Panc1 (cell line): ENCODE results near the gene TCF15. TPM values are rescaled to one million over a fixed set of nuclear protein-coding genes. Genes with fewer than 3 reads are reported as not detected.
A peak's percentile ranks its signal among the peaks of the same experiment; 100 is the strongest.

ENCODE experiments used
- ATAC-seq: fragments of 200-7000 bp; cut with Tn5 transposase; 2 replicates; pipeline ENCODE4 v1.9.1; 2020; ENCODE audit warnings: mild to moderate bottlenecking, moderate library complexity
- BruUV-seq: library from RNA; stranded (reverse); fragments of 400-500 nt; replicated peaks from 2 replicates; lab custom pipeline; 2021; lab: Mats Ljungman, UMichigan
- CTCF ChIA-PET: fragments of 300-600 bp; sonication (Branson Sonifier 250); formaldehyde crosslinking; loops from one replicate; lab custom pipeline; 2022; ENCODE audit warnings: antibody characterized with exemption; lab: Charles Lee
- POLR2A ChIA-PET: fragments of 300-600 bp; sonication (Branson Sonifier 250); formaldehyde crosslinking; loops from one replicate; lab custom pipeline; 2022; ENCODE audit warnings: antibody characterized with exemption; lab: Charles Lee
- DNase-seq: peaks from one replicate; pipeline ENCODE4 v3.0.0-alpha.2; 2010; ENCODE audit warnings: low read depth, low spot score
- H3K27ac ChIP-seq: 2 replicates; pipeline ENCODE4 v1.5.1; 2011; ENCODE audit warnings: mild to moderate bottlenecking, low read length, inconsistent platforms
- H3K27me3 ChIP-seq: fragments of 200-500 bp; sonication (Bioruptor generic); 2 replicates; pipeline ENCODE4 v1.6.0; 2014; ENCODE audit warnings: low read length, inconsistent platforms; ENCODE audit not compliant: control insufficient read depth, insufficient read depth
- H3K36me3 ChIP-seq: fragments of 200-500 bp; sonication (Bioruptor generic); 2 replicates; pipeline ENCODE4 v1.5.1; 2014; ENCODE audit warnings: inconsistent platforms, mild to moderate bottlenecking, low read length, moderate library complexity; ENCODE audit not compliant: control insufficient read depth, insufficient read depth
- H3K4me1 ChIP-seq: 2 replicates; pipeline ENCODE4 v1.5.1; 2011; ENCODE audit warnings: inconsistent platforms, mild to moderate bottlenecking, low read length, moderate library complexity; ENCODE audit not compliant: control insufficient read depth, insufficient read depth
- H3K4me3 ChIP-seq, 2 experiments: 2 replicates each; pipeline ENCODE4 v1.5.1; 2011 to 2012; ENCODE audit warnings: low read depth in 2 of 2, low read length in 2 of 2, mild to moderate bottlenecking in 2 of 2, inconsistent platforms in 1 of 2, moderate library complexity in 1 of 2
- H3K9me3 ChIP-seq: fragments of 200-500 bp; sonication (Bioruptor generic); 2 replicates; pipeline ENCODE4 v1.5.1; 2014; ENCODE audit warnings: low read depth, mild to moderate bottlenecking, inconsistent platforms, low read length, moderate library complexity; ENCODE audit not compliant: control insufficient read depth, insufficient read depth
- CTCF ChIP-seq: fragments of 450-650 bp; IDR thresholded peaks from 2 replicates; pipeline ENCODE4 v1.5.1; 2017; ENCODE audit warnings: mild to moderate bottlenecking
- POLR2AphosphoS5 ChIP-seq: IDR thresholded peaks from 2 replicates; pipeline ENCODE4 v1.6.1; 2012; ENCODE audit warnings: mild to moderate bottlenecking, low read depth, low read length, moderate library complexity
- SIN3A ChIP-seq: IDR thresholded peaks from 2 replicates; pipeline ENCODE4 v1.6.1; 2012; ENCODE audit warnings: low read depth, mild to moderate bottlenecking, low read length, moderate library complexity, borderline replicate concordance; ENCODE audit not compliant: insufficient read depth
- TCF7L2 ChIP-seq: IDR thresholded peaks from 2 replicates; pipeline ENCODE4 v1.6.1; 2011; ENCODE audit warnings: mild to moderate bottlenecking, low read depth, low read length, inconsistent platforms
- in situ Hi-C: cut with HindIII; loops from 2 replicates; pipeline ENCODE4 v1.10.0; 2016; ENCODE audit warnings: low sequenced_read_pairs, low pct_unique_long_range_greater_than_20kb
- intact Hi-C: fragments of 100-400 bp; cut with micrococcal nuclease; formaldehyde crosslinking; loops from one replicate; pipeline ENCODE4 v1.10.0; 2022; ENCODE audit not compliant: unreplicated experiment
- total RNA-seq: library from RNA; stranded (reverse); gene quantifications from one replicate; pipeline ENCODE4 v1.2.1, GENCODE V29; 2021; ENCODE audit not compliant: unreplicated experiment
- TF ChIP-seq, protein P1 (sequence below), 2 experiments: IDR thresholded peaks; 2 replicates each; pipeline ENCODE4 v1.6.1; 2011 to 2012; ENCODE audit warnings: low read depth in 2 of 2, control low read depth in 1 of 2, low read length in 1 of 2, mild to moderate bottlenecking in 1 of 2, moderate library complexity in 1 of 2; ENCODE audit not compliant: insufficient read depth in 1 of 2

Gene TCF15
- total RNA-seq, 1 experiment from 2014 or later: not detected

- intact Hi-C loops: loop anchor here (2.0 kb wide), 1 partner anchor 85 kb away; no protein-coding TSS in a partner anchor
- CTCF ChIA-PET: interaction anchor here (0.5 to 3.0 kb wide), 12 partner anchors 10 to 298 kb away, joined by 3 to 20 read pairs (median 3); no protein-coding TSS in a partner anchor
- DNase-seq (peak; percentile 62), ATAC-seq (peak; percentile 88)
- POLR2A ChIA-PET: interaction anchor here (0.5 to 0.6 kb wide), 3 partner anchors 33 to 55 kb away, joined by 3 to 4 read pairs (median 3); no protein-coding TSS in a partner anchor
- peaks cover 3% of the 10 kb centered on the region; the same call in 1 of the 2 replicates for H3K36me3 ChIP-seq
- in situ Hi-C loops: no loop called here
- H3K27ac ChIP-seq: no peak overlapping the region
- H3K9me3 ChIP-seq: peaks cover 5% of the 10 kb centered on the region; the same call in 1 of the 2 replicates
- TF ChIP-seq SIN3A: no peak
- TF ChIP-seq, protein P1, sequence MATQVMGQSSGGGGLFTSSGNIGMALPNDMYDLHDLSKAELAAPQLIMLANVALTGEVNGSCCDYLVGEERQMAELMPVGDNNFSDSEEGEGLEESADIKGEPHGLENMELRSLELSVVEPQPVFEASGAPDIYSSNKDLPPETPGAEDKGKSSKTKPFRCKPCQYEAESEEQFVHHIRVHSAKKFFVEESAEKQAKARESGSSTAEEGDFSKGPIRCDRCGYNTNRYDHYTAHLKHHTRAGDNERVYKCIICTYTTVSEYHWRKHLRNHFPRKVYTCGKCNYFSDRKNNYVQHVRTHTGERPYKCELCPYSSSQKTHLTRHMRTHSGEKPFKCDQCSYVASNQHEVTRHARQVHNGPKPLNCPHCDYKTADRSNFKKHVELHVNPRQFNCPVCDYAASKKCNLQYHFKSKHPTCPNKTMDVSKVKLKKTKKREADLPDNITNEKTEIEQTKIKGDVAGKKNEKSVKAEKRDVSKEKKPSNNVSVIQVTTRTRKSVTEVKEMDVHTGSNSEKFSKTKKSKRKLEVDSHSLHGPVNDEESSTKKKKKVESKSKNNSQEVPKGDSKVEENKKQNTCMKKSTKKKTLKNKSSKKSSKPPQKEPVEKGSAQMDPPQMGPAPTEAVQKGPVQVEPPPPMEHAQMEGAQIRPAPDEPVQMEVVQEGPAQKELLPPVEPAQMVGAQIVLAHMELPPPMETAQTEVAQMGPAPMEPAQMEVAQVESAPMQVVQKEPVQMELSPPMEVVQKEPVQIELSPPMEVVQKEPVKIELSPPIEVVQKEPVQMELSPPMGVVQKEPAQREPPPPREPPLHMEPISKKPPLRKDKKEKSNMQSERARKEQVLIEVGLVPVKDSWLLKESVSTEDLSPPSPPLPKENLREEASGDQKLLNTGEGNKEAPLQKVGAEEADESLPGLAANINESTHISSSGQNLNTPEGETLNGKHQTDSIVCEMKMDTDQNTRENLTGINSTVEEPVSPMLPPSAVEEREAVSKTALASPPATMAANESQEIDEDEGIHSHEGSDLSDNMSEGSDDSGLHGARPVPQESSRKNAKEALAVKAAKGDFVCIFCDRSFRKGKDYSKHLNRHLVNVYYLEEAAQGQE (IDR thresholded peaks at IDR 0.05; ENCODE audit: insufficient read depth in 1 of 2, low read depth in 2 of 2, low read length in 1 of 2): no peak
- peak; percentile 98 for TF ChIP-seq CTCF
- no peak; the same call in 1 of the 2 replicates for TF ChIP-seq POLR2AphosphoS5
- H3K27me3 ChIP-seq: no peaks in the 10 kb centered on the region
- no peak overlapping the region for H3K4me3 ChIP-seq
- BruUV-seq: no TSS peak
- H3K4me1 ChIP-seq: peaks cover 9% of the 10 kb centered on the region
Observed at GRCh38 chr20:645318-646106, 35.4 kb upstream of the TCF15 start.

- POLR2A ChIA-PET: no interaction called here
Observed at GRCh38 chr20:644692-645317, 34.7 kb upstream of the TCF15 start.

More at GRCh38 chr20:644692-645317, 34.7 kb upstream of the TCF15 start:
- Histone ChIP-seq H3K36me3 (peaks cover 3% of the 10 kb centered on the region; the same call in 1 of the 2 replicates), H3K27me3 (no peaks in the 10 kb centered on the region), H3K9me3 (peaks cover 5% of the 10 kb centered on the region; the same call in 1 of the 2 replicates), H3K4me1 (peaks cover 9% of the 10 kb centered on the region), H3K4me3 (no peak overlapping the region), H3K27ac (no peak overlapping the region)
- no peak for DNase-seq
- intact Hi-C loops (loop anchor here (2.0 kb wide), 1 partner anchor 84 kb away; no protein-coding TSS in a partner anchor), in situ Hi-C loops (no loop called here)
- CTCF ChIA-PET: interaction anchor here (0.5 to 3.0 kb wide), 8 partner anchors 9 to 213 kb away, joined by 3 to 20 read pairs (median 4); no protein-coding TSS in a partner anchor
- TF ChIP-seq, protein P1 (IDR thresholded peaks at IDR 0.05; ENCODE audit: insufficient read depth in 1 of 2, low read depth in 2 of 2, low read length in 1 of 2): no peak
- no peak for TF ChIP-seq CTCF
- no peak for TF ChIP-seq TCF7L2
- TF ChIP-seq SIN3A: no peak
- no peak for TF ChIP-seq POLR2AphosphoS5
- no peak for ATAC-seq
- BruUV-seq: no TSS peak
